Astrocyte of the cerebellum (primary cell): ENCODE measurements around the gene DHCR24.

Experiments
- DNase-seq: peaks from one replicate; pipeline ENCODE4 v3.0.0-alpha.2; 2011; ENCODE audit warnings: low read depth
- H3K4me3 ChIP-seq: 2 replicates; pipeline ENCODE4 v1.5.1; 2011; ENCODE audit warnings: mild to moderate bottlenecking, low read depth, low read length, moderate library complexity
- CTCF ChIP-seq: IDR thresholded peaks from 2 replicates; pipeline ENCODE4 v1.5.1; 2012; ENCODE audit warnings: low read length, low read depth, moderate library complexity, mild to moderate bottlenecking; ENCODE audit errors: missing control alignments
- in situ Hi-C: cut with HindIII; loops from 2 replicates; pipeline ENCODE4 v1.10.0; 2017; ENCODE audit warnings: low sequenced_read_pairs

Gene DHCR24

GRCh38 chr1:54814126-54814498 is 72.9 kb downstream of the DHCR24 start:
- no peak overlapping the region for H3K4me3 ChIP-seq
- no peak for DNase-seq
- TF ChIP-seq CTCF: no peak

GRCh38 chr1:54813485-54814125 is 73.4 kb downstream of the DHCR24 start:
- in situ Hi-C loops: no loop called here
- TF ChIP-seq CTCF: no peak
- no peak overlapping the region for H3K4me3 ChIP-seq
- DNase-seq: no peak

More at GRCh38 chr1:54814126-54814498, 72.9 kb downstream of the DHCR24 start:
- in situ Hi-C loops: no loop called here

- in situ Hi-C loops: no loop called here
- no peak for DNase-seq
These were observed 74.1 kb downstream of the DHCR24 start for GRCh38 chr1:54812801-54813484.

GRCh38 chr1:54811739-54812655 is 75.0 kb downstream of the DHCR24 start:
- in situ Hi-C loops: no loop called here
- DNase-seq: no peak
- no peak overlapping the region for H3K4me3 ChIP-seq
- no peak for TF ChIP-seq CTCF

More at GRCh38 chr1:54812801-54813484, 74.1 kb downstream of the DHCR24 start:
- H3K4me3 ChIP-seq: no peak overlapping the region
- TF ChIP-seq CTCF: no peak

GRCh38 chr1:54811066-54811465 is 75.9 kb downstream of the DHCR24 start:
- TF ChIP-seq CTCF: no peak
- in situ Hi-C loops: no loop called here
- no peak for DNase-seq
- H3K4me3 ChIP-seq: no peak overlapping the region

- peak; percentile 12 for DNase-seq
- in situ Hi-C loops: no loop called here
- H3K4me3 ChIP-seq: no peak overlapping the region
- peak; percentile 86 for TF ChIP-seq CTCF
These were observed 76.6 kb downstream of the DHCR24 start for GRCh38 chr1:54810153-54810942.
